Kidney glomerular epithelial cell (primary cell): Measurements from ENCODE around the gene IGSF8.
"Not testable (repeated sequence)": the region's sequence is repeated elsewhere in the genome, so short reads cannot be mapped to it uniquely, and the experiment has no call there.

ENCODE experiments used
- DNase-seq: peaks from one replicate; lab custom pipeline; 2025; lab: John Stamatoyannopoulos, UW

The IGSF8 gene

DNA sequence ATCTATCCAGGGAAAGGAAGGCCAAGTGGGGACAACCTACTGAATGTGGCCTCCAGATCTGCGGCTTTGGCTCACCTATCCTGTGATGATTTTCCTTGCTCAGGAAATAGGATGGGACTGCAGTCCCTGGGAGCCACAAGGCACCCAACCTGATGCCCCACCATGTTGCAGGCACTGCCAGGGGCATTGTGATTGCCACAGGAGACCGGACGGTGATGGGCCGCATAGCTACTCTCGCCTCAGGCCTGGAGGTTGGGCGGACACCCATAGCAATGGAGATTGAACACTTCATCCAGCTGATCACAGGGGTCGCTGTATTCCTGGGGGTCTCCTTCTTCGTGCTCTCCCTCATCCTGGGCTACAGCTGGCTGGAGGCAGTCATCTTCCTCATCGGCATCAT, 29.0 kb upstream of the IGSF8 start:
- no peak for DNase-seq

DNA sequence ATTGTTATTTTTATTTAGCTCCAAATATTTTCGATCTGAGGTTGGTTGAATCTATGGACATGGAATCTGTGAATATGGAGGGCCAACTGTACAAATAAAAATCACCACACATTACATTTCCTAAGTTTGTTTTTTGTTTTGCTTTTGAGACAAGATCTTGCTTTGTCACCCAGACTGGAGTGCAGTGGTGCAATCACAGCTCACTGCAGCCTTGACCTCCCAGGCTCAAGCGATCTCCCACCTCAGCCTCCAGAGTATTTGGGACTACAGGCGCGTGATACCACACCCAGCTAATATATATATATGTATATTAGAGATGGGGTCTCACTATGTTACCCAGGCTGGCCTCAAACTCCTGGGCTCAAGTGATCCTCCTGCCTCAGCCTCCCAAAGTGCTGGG, 27.9 kb upstream of the IGSF8 start:
- not testable (repeated sequence) for DNase-seq

DNA sequence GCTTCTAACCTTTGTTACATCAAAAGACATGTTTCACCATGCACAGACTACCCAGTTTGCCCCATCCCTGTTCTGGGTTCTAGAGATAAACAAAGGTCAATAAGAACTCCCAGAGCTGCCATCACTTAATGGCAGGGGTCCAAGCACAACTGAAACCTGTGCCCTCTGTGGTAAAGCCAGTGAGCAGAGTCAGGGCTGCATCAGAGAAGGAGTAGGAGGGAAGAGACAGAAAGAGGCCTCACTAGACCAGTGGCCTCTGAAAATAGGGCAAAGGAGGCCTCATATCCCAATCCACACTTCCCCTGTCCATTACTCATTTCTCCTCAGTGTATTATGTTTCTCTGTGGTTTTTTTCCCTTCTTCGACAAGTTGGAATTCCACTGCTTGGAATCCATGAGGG, 27.3 kb upstream of the IGSF8 start:
- peak; percentile 67 for DNase-seq

DNA sequence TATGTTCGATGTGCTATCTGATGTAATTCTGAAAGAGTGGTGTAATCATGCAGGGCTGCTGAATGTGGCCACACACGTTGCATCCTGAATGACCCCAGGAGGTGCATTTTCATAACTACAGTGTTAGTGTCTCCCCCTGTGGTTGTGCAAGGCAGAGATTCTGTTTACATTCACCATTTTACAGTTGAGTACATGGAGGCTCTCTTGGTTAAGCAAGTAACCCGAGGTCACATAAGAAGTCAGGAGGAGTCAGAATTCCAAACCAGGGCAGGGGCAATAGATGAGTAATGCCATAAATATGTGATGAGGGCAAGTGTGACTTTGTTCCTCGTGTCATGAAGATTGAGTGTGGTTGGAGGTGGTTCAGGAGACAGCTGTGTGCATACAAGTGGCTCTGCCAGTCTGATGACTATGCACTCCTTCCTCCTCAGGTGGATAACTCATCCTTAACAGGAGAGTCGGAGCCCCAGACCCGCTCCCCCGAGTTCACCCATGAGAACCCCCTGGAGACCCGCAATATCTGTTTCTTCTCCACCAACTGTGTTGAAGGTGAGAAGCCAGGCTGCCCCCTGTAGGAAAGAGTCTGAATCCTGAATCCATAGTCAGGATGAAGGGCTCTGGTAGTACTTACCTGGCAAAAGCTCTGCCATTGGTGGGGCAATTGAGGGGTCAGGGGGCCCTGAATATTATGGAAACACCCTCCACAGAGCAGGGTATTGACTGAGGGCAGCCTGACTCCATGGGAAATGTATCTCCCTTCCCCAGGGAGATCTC, 26.5 kb upstream of the IGSF8 start:
- DNase-seq, result peak; percentile 98

DNA sequence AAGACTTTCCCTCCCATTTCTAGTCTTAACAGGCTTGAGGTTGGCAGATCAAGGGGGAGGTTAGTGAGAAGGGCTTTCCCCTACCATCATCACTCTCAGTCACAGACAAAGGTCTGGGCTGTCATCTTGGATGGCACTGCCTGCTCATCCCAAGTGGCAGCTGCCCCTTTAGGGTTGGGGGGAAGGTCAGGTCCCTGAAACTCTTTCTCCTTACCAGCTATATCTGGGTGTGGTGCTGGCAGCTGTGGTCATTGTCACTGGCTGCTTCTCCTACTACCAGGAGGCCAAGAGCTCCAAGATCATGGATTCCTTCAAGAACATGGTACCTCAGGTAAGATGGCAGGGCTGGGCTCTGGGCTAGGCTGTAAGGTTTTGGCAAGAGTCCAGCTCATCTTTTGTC, 25.3 kb upstream of the IGSF8 start:
- no peak for DNase-seq

DNA sequence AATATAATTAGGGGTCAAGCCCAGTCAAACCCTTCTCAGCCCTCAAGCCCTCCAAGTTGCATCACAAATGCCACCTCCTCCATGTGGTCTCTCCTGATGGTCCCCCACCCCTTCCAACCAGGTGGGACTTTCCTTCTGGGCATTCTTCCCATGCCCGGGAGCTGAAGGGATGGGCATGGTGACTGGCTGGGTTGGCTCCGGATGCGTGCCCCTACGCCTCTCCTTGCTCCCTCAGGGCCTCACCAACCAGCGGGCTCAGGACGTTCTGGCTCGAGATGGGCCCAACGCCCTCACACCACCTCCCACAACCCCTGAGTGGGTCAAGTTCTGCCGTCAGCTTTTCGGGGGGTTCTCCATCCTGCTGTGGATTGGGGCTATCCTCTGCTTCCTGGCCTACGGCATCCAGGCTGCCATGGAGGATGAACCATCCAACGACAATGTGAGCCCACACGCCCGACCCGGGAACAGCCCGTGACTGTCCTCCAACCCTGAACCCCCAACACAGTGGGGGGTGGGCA, 24.6 kb upstream of the IGSF8 start:
- no peak for DNase-seq

DNA sequence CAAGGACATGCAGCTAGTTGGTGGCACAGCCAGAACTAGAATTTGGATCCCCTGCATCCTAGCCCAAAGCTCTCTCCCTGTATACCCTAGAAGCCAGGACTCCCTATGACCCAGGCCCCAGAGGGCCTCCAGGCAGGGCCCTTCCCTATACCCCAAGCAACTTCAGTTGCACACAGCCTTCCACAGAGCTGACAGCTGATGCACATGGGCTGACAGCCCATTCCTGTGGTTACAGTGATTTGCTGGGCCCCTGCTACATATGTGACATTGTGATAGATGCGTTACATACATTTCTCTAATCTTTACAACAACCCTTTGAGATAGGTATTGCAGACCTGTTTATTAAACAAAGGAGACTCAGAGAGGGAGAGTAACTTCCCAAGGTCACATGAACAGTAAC, 23.0 kb upstream of the IGSF8 start:
- no peak for DNase-seq

DNA sequence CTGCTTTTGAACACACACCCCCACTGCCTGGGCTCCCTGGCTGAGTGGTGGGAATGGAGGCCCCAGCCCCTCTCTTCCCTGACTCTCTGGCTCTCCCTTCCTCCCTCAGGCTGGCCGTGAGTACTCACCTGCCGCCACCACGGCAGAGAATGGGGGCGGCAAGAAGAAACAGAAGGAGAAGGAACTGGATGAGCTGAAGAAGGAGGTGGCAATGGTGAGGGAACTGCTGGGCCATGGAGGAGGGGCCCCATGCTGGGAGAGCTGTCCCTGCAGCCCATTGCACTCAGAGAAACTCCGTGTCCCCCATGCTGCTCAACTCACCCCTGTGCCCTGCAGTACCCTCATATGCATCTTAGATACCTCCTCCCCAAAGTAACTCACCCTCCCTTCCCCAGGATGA, 22.4 kb upstream of the IGSF8 start:
- DNase-seq, result no peak

DNA sequence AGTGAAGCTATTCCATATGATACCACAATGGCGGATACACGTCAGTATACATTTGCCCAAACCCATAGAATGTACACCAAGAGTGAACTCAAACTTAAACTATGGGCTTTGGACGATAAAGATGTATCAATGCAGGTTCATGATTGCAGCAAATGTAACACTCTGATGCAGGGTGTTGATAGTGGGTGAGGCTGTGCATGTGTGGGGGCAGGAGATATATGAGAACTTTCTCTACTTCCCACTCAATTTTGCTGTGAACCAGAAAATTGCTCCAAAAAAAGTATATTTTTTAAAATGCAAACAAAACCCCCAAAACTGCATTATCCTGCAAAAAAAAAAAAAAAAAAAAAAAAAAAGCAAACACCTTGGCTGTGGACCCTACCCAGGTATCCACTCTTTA, 20.5 kb upstream of the IGSF8 start:
- no peak for DNase-seq

DNA sequence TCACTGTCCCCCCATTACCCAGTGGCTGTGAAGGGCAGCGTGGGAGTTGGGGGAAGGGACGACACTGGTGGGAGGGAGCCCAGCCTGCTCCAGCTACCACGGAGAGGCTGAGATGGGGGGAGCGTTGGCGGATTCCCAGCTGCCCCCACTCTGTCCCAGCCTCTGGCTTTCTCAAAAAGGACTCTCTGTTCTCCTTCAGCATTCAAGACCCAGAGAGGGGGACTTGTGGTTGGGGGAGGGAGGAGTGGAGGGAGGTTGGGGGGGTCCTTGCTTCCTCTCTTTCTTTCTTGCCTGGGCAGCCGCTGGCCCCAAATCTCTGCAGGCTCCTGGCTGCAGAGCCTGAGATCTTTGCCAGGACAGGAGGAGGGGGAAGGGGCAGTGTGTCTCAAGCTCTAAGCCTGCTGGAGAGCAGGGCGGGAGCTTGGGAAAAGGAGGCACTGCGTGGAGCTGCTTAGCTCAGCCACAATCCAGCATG, 19.3 kb upstream of the IGSF8 start:
- DNase-seq, result no peak

DNA sequence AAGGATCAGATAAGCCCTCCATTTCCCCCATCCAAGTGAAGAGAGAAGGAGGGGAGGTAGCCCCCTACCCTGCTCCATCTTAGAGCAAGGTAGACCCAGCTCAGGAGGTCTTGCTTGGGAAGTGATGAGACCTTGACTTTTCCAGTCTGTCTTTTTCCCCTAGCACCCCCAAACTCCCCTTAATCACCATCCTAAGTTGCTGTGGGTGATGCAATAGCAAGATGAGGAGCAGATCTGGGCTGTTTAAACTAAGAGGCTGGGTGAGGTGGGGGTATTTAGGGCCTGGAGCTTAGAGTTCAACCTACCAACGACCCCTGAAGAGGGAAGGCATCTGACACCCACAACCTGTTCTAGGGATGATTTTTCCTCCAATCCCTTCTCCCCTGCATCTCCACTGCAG, 18.9 kb upstream of the IGSF8 start:
- DNase-seq, result no peak

DNA sequence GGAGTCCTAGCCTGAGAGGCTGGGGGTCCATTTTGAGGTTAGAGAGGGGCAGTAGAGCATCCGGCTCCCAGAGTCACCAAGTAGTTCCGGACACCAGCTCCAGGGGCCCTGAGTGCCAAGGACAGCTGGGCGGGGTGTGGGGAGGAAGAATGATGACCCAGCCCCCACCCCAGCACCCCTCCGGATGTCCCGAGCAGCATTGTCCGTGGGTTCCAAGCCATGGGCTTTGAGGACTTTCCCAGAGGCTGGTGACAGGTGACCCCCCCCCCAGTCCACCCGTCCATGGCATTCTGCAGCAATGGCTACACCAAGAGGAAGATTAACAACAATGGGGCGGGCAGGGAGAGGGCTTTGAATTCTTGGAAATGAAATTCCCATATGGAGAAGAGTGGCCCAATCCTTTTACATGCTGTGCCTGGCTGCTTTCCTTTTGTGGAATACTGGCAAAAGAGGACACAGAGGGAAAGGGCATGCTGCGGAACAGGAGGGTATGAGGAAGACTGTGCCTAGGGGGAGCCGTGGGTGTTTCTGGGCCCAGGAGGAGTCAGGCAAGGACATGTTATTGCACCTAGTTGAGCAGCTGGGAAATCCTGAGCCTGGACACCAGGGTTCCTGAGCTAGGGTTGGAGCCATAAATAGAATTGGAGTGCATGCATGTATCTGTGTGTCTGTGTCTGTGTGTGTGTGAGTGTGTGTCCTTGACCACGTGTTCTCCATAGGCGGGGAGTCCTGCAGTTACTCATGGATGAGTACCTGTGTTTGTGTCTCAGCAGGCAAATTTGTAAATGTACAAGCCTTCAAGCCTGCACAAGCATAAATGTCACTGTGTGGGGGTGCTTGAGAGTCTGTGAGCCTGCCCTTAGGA, 18.1 kb upstream of the IGSF8 start:
- DNase-seq, result no peak

DNA sequence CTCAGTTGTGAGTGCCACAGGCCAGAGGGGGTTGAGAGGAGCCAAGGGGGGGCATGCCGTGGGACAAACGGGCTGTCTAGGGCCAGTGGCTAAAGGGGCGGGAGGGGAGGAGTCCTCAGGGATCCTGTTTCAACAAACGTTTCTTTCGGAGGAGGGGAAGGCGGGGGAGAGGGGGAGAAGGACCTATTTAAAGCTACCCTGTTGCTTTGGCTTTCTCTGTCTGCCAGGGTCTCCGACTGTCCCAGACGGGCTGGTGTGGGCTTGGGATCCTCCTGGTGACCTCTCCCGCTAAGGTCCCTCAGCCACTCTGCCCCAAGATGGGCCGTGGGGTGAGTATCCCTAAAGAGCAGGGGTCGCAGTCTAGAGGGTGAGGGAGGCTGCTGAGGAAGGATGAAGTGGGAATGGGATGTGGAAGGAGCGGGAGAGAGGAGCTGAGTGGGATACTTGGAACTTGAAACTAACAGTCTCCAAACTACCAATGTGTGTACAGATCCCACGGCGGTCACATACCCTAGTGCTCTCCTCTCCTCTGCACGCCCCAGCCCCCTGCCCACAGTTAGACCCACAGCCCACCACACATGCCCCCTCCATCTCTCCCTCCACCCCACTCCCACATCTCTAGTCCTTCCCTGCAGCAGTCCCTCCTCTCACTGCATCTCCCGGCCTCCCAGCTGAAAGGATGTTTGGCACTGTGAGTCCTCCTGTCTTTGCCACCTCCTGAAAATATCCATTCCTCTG, 17.3 kb upstream of the IGSF8 start, which contains the start of gene ATP1A2:
TSS of gene ATP1A2 (plus strand) at position 215 of the 738 bp plus-strand sequence. CDS start at position 318, 103 bp downstream.
- no peak for DNase-seq

DNA sequence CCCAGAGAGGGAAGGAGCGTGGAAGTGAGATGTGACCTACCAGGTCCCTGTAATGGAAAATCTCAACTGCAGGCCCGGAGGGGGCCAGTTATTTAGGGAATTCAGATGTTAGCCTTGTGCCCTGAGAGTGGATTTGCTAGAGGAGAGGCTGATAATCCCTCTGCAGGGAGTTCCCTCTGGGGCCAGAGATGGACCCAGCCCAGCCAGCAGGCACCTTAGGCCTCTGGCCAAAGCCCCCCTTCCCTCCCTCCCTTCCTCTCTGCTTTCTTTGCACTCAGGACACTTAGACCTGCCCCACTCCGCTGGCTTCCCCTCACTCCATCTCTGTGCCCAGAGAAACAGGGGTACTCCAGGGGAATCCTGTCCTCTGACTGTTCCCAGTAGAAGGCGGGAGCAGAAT, 15.7 kb upstream of the IGSF8 start:
- no peak for DNase-seq

DNA sequence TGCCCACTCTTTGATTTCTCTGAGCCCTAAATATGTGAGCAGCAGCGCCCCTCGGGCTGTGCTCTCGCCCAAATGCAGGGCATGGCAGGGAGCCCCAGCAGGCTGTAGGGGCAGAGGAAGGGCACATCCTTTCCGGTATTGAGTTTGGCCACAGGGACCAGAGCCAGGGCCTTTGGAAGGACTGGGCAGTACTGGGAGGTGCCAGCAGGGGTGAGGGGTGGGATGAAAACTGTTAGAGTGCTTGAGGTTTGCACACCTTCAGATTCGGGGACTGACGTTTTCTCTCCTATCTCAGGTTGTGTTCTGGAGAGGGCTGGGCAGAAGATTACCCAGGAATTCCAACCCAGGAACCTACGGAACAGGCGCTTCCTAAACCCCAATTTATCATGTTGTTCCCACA, 15.0 kb upstream of the IGSF8 start:
- DNase-seq, result no peak

DNA sequence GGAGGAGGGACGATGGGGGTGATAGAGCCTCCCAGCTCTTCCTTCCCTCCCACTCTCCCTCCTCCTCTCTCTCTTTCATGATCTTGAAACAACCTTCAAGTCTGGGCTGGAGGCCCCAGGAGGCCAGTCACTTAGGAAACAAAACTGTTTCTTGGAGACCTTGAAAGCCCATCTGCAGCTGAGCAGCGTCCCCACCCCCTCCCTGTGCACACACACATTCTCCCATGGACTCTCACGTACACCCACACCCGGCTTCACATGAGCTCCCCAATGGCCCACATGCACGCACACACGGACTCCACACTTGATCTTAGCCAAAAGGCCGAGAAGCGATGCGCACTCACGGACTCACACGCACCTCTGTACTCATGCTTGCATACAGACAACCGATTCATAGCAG, 13.9 kb upstream of the IGSF8 start:
- no peak for DNase-seq

DNA sequence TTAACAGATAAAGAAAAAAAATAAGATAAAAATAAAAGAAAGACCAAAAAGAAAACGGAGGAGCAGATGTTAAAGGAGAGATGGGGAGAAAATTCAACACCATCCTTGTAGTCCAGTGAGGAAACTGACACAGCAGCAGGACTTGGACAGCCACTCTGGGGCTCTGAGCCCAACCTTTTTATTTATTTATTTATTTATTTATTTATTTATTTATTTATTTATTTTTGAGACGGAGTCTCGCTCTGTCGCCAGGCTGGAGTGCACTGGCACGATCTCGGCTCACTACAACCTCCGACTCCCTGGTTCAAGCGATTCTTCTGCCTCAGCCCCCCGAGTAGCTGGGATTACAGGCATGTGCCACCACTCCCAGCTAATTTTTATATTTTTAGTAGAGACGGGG, 13.0 kb upstream of the IGSF8 start:
- DNase-seq, result not testable (repeated sequence)

DNA sequence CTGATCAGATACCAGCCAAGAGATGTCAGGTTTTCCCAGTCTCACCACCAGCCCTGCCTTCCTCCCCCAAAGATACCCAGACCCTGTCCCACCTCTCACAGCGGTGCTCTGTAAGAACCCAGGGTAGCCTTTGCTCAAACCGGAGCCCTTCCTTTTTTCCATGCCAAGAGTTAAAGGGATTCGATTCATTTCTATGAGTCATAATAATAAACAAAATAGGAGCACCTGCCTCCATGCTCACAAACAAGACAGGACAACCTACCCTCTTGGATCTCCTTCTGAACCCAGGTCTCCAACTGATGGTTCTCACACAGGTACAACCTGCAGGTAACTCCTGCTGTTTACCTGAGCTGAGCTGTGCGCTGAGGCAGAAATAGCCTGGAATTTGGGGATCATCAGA, 11.3 kb upstream of the IGSF8 start:
- no peak for DNase-seq

DNA sequence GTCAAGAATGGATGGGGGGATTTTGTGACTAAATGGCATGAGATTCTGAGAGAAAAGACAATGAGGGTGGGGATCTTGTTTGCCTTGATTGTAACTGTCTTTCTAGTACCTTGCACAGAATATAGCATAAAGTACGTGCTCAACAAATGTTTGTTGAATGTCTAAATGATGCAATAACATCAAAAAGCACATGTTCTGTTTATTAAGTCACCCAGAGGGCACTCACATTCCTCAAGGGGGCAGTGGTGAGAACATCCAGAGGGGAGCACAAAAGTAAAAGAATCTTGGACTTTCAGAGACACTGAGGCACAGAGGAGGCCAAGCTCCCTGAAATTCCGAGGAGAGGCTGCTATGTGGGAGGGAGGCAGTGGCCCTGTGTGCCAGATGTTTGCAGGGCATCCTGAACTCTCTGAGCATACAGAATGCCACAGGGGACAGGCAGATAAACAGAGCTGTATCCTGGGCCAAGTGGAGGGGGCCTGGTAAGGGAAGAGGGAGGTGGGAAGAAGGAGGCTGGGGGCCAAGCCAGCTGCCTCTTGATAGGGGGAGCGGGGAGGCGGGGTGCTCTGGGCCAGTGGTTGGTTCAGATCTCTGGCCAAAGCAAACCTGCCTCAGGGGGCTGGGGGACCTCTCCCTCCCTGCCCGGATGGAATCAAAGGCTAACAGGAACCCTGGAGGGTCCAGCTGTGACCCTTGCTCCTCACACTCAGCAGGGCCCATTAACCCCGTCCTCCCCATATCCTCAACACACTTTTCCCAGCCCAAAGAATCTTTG, 10.7 kb upstream of the IGSF8 start:
- no peak for DNase-seq

DNA sequence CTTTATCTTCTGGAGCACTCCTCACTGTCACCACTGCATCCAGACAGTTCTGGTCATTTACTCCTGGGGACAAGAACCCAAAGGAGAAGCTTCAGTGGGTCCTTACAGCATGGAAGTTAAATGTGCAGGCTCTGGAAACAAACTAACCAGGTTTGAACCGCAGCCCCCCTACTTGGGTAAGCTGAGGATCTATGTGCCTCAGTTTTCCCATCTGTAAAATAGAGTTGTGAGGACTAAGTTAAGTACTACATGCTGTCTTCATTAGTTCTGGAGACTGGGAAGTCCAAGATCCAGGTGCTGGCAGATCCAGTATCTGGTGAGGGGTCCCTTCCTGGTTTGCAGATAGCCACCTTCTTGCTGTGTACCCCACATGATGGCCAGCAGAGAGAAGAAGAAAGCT, 9.1 kb upstream of the IGSF8 start:
- no peak for DNase-seq

DNA sequence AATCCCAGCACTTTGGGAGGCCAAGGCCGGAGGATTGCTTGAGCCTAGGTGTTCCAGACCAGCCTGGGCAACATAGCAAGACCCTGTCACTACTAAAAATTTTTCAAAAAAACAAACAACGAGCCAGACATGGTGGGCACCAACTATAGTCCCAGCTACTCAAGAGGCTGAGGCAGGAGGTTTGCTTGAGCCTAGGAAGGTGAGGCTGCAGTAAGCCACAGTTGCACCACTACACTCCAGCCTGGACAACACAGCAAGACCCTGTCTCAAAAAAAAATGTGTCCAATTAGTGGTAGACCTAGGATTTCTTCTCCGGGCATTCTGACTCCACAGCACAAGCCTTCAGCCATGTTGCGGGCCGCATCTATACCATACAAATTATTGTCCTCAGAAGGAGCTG, 6.7 kb upstream of the IGSF8 start:
- no peak for DNase-seq

DNA sequence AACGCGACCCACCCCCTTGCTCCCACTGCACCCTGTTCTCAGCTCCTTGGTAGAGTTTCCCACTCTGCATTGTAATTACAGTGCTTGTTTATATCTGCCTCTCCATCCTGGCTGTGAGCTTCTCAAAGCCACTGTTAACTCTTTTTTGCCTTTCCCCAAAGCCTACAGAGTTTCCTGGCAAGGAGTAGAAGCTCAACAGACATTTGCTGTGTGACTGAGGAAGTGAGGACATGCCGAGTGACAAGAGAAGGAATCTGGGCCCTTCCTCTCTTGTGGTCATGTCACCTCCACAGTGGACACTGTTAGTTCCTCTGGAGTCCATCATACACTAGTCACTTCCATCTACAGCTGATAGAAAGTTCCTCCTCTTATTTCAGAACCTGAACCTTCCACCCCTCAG, 6.1 kb upstream of the IGSF8 start:
- no peak for DNase-seq
